GM18868 (cell line): ENCODE data around the gene MSANTD1.

ENCODE experiments used
- ATAC-seq: cut with Tn5 transposase; IDR thresholded peaks from one replicate; pipeline ENCODE4 v1.9.1; 2021; ENCODE audit warnings: mild to moderate bottlenecking, moderate library complexity; ENCODE audit not compliant: unreplicated experiment

MSANTD1 gene

DNA sequence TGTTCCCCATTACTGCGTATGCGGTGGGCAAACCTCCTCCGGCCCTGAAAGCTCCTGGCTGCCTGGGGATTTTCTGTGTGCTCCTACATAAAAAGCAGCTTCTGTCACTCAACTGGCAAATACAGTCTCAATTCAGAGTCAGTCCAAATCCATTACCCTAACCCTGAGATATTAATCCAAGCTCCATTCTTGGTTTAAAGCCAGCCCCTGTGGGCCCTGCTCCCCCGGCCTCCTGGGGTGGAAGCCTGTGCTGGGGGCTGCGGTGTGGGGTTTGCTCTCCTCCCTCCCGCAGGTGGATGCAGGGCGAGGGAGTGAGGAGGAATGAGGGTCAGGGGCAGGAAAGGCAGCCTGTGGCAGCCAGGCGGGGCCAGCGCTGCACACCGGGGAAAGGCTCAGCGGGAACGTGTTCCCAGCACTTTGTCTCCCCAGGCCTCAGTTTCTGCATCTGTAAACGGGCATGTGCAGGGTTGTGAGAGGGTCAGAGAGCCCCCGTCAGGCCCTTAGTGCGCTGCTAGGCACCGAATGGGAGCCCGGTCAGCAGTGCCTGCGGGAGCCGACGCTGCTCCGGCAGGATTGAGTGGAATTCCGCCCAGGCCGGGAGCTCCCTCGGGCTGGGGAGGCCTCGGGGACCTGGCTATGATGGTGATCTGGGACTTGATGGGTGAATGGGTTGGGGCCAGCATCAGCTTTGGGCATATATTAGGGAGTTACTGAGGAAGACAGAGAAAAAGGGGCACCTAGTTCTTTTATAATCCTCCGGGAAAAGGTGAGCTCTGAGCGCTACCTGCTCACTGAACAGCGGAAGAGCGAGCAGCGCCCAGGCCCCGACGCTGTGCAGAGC lies 37.6 kb downstream of the MSANTD1 start:
- ATAC-seq = peak; percentile 92

DNA sequence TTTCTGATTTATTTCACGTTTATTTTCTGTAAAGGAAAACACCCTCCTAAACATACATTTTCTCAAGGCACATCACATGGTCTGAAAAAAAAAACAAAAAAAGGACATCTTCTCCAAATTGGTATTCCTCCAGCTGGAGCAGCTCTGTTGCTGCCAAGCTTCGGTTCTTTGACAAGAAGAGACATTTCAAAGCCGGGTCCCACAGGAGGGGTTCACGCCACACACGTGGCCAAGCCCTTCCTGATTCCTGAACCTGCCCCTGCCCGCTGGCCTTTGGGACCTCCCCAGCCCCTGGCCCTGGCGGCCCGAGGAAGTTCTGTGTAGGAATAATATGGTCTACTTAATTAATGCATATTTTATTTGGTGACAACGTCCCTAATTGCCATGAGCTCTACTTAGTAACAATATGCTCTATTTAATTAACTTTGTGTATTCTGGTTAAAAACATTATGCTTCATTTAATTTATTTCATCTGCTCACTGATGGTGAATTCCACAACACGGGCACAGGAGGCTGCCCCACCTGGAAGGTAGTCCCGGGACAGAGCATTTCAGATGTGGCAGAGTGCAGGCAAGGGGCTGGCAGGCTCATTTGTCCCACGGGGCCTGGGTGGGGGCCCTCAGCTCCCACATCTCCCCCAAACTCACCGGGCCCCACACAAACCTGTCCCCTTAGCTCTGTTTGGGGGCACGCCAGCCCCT lies 38.5 kb downstream of the MSANTD1 start:
- ATAC-seq = no peak

DNA sequence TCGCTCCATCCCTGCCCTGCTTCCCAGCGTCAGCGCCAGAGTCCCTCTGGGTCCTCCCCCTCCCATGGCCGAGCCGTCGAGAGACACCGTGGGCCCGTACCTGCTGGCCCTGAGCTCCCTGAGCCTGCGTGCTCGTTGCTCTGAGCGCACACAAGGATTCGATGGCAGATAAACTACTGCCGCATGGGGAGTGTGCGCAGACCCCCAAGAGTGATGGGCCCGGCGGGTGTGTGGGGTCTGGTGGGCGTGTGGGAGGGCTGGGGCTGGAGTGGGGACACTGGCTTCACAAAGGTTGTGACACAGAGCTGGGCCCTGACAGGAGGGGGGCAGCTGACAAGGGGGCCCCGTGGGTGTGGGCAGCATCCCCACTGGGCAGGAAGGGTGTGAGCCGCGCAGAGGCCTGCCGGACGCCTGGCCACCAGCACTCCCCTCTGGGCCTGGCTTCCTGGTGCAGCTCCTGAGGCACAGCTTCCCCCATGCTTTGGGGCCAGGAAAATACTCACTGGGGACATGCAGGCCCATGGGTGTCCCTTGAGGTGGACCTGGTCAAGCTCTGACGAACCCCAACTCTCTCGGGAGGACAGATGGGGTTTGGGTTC lies 39.1 kb downstream of the MSANTD1 start:
- ATAC-seq = no peak

DNA sequence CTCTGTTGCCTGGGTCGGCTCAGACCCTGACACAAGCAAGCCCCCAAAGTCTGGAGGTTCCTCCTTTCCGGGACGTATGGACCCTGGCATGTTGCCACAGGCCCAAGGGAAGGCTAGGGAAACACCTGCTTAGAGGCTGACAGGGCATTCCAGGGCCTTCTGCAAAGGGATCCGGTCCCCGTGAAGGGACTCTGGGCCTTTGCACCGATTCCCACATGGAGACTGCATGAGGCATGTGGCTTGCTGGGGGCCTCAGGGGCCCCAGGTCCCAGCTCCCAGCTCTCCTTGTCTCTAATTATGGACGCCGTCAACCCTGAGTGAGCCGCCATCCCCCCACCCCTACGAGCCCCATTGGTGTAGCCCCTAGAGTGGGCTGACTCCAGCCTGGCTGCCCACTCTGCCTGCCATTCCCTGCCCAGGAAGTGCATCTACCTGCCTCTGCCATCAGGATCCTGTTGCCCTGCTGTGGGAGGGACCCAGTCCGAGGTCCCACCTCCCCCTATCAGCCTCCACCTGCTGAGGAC lies 39.7 kb downstream of the MSANTD1 start:
- no peak for ATAC-seq

DNA sequence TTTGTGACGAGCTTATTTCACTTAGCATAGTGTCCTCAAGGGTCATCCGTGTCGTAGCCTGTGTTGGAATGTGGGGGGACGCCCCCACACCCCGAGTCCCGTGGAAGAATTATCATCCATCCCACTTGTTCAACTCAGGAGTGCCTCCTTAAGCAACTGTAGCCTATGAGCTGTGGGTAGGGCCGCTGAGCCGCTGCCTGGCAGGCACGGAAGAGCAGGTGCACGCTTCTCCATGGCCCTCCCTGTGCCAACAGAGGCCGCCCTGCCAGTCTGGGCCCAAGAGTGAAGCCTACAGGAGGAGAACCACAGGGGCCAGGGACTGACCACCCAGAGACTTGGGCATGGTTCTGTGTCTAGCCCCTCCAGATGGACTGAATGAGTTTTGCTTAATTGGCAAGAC lies 41.5 kb downstream of the MSANTD1 start:
- ATAC-seq = no peak

DNA sequence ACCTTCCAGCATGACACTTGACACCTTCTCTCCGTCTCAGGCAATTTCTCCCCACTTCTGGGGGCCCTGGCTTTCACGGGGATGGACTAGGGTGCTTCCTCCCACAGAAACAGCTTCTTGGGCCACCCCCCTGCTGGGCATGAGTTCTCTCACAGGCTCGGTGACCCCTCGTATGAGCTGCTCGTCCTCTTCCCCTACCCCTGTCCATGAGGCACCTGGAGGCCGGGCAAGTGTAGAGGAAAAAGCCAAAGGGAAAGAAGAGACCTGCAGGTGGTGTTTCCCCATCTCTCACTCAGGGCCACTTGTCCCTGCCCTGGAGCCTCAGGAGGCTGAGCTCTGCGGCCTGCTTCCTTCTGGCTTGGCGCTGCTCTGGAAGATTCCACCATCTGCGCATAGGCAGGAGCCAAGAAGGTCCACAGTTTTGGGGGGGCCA lies 41.9 kb downstream of the MSANTD1 start:
- no peak for ATAC-seq

DNA sequence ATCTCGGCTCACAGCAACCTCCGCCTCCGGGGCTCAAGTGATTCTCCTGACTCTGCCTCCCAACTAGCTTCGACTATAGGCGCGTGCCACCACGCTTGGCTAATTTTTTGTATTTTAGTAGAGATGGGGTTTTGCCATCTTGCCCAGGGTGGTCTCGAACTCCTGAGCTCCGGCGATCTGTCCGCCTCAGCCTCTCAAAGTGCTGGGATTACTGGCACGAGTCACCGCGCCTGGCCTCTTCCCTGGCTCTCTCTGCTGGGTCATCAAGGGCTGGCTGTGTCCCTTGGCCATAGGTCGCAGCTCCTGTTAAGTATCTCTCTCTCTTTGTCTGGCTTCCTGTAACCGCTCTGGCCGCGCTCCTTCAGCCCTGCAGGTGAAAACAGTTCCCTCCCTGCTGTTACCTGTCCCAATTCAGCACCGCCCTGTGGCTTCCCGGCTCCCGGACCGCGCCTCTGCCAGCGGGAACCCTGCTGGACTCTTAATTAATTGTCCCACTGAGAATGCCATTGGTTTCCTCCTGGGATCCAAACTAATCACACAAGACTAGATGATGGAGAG lies 42.5 kb downstream of the MSANTD1 start:
- no peak for ATAC-seq

DNA sequence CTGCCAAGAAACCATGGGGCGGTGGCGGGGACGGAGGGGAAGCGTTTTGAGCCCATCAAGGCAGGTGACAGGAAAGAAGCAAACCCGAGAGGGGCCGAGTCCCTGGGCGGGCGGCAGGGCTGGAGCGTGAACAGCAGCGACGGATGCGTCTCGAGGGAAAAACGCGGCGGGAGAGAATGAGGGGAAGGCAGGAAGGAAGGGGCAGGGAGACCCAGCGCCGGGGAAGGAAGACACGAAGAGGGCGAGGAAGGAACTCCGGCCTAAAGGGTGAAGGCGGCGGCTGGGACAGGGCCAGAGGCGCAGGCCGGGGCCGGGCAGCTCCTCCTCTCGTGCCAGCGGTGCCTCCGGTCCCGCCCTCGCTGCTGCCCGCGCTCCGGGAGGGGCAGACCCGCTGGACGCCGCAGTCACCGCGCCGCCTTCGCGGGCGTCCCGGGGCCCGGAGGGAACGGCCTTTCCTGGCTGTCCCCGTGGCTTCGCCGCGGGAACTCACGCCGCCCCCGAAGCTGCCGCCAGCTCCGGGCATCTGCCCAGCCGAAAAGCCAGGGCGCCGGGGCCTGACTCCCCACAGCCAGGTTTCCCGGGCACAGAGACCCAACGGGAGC lies 43.1 kb downstream of the MSANTD1 start:
- no peak for ATAC-seq

DNA sequence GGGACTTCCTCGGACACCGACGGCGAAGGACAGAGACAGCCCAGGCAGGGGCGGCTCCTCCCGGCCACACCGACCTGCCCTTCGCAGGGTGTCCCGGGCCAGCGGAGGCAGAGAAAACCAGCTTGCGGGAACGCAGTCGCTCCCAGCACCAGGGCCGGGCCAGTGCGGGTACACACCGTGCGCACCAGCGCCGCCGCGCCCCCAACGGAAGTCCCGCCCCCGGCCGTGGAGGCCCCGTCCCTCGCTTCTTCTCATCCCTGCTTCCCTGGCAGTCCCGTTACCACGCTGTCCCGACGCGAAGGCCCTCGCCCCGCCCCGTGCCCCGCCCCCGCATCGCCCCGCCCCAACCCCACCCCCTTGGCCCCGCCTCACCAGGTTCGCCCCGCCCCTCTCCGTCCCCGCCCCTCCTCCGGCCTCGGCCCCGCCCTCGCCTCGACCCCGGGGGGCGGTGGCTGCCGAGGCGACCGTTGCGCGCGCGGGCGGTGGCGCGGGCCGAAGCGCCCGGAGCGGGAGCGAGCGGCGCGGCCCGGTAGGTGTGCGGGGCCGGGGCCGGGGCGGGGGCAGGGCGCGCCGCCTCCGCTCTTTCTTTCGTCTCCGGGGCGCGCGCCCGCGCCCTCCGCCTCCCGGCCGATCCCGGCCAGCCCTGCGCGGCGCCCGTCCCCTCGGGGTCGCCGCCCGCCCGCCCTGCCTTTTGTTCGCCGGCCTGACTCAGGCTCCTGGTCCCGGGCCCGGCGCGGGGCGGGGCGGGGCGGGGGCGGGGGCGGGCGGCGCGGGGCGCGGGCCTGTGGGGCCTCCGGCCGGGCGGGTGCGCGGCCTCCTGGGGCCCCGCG lies 43.8 kb downstream of the MSANTD1 start, which contains the start of gene RGS12:
TSS of gene RGS12 (plus strand) at position 451 of the 830 bp plus-strand sequence. CDS start 23,150 bp downstream, outside the sequence.
- ATAC-seq = peak; percentile 80

DNA sequence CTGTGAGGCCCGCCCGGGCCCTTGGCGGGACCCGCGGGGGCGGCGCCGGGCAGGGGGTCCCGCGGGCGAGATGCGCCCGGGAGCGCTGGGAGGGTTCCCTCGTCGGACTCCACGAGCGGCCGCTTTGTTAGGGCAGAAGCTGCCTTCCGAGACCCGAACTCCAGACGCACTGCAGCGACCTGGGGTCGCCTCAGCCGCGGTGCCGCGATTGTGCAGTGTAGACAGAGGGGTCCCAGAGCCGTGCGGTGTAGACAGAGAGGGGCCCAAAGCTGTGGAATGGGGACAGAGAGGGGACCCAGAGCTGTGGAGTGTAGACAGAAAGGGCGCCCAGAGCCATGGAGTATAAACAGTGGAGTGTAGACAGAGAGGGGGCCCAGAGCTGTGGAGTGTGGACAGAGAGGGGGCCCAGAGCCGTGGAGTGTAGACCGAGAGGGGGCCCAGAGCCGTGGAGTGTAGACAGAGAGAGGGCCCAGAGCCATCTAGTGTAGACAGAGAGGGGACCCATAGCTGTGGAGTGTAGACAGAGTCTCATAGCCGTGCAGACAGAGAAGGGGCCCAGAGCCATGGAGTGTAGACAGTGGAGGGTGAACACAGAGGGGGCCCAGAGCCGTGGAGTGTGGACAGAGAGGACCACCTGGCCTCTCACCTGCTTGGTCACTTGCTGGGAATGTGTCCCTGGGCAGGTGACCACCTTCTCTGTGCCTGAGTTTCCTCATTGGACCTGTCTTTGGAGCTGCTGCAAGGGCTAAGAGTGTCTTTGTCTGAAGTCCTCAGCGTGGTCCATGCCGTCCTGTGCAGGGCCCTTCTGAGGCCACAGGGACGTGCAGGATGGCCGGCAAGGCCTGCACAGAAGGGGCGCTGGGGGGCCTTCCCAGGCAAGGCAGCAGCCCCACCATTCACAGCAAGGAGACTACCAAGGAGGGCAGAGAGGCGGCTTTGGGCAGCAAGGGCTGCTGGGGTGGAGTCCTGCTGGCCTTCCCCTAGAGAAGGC lies 44.7 kb downstream of the MSANTD1 start:
- no peak for ATAC-seq

DNA sequence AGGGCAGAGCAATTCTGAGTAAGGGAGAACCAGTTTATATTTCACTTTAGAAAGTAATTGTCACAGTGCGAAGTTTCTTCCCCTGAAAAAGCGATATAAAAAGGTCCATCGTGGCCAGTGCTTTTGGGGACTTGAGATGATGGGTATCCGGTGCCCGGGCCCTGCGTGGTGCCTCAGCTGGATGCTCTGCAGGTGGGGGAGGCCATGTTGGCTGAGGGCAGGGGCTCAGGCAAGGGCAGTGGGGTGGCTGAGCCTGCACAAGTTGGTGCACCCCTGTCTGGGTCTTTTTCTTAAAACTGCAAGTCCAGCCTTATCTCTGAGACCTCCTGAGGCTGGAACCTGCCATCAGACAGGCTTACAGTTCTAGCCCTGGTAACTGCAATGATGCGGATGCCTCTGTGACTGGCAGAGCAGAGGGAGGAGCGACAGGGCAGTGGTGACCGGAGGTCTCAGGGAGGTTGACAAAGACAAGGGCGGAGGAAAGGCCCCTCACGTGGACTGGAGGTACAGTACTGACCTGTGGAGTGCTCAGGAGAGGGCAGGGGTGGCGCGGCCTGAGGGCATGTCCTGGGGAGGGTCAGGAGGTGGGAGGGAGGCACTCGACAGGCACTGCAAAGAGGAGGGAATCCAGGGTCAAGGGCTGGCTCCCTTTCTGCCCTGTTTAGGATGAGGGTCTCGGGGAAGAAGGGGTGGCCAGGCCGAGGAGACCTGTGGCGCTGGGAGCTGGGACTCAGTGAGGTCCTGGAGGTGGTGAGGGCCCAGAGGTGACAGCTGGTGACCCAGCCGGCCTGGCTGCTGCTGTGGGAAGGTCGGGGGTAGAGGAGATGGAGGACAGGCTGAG lies 45.7 kb downstream of the MSANTD1 start:
- no peak for ATAC-seq

DNA sequence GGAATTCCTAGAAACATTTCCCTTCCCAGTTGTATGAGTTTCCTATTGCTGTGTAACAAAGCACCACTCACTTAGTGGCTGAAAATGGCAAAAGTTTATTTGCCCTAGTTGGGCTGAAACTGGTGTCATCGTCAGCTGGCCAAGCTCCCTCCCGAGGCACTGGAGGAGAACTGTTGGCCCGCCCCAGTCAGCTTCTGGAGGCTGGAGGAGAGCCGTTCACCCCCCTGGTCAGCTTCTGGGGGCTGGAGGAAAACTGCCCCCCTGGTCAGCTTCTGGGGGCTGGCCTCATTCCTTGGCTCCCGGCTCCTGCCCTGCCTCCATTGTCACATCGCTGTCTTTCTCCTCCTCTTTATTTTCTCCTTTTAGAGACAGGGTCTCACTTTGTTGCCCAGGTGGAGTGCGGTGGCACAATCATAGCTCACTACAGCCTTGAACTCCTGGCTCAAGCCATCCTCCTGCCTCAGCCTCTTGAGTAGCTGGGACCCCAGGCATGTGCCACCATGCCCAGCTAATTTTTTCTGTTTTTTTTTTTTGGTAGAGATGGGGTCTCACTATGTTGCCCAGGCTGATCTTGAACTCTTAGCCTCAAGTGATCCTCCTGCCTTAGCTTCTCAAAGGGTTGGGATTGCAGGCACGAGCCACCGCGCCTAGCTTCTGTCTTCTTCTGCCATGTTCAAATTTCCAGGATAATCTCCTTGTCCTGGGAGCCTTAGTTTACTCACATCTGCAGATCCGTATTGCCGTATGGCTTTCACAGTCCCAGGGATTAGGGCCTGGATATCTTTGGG lies 47.1 kb downstream of the MSANTD1 start:
- no peak for ATAC-seq

DNA sequence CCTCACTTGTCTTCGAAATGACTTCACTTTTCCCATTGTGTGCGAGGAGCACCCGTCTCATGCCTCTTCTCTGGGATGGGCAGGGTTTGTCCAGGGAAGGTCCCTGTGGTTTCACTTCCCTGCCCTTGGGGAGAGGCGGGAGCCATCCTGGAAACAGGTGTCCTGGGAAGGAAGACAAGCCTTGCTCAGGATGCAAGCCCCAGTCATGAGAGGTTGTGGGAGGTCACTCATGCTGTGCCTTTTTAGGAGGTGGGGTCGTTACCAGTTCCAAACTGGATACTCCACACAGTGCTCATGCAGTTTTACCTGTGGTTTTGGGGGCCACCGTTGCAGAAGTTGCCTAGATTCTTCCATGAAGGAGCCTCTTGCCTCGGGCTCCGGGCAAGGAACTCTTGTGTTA lies 47.7 kb downstream of the MSANTD1 start:
- no peak for ATAC-seq

DNA sequence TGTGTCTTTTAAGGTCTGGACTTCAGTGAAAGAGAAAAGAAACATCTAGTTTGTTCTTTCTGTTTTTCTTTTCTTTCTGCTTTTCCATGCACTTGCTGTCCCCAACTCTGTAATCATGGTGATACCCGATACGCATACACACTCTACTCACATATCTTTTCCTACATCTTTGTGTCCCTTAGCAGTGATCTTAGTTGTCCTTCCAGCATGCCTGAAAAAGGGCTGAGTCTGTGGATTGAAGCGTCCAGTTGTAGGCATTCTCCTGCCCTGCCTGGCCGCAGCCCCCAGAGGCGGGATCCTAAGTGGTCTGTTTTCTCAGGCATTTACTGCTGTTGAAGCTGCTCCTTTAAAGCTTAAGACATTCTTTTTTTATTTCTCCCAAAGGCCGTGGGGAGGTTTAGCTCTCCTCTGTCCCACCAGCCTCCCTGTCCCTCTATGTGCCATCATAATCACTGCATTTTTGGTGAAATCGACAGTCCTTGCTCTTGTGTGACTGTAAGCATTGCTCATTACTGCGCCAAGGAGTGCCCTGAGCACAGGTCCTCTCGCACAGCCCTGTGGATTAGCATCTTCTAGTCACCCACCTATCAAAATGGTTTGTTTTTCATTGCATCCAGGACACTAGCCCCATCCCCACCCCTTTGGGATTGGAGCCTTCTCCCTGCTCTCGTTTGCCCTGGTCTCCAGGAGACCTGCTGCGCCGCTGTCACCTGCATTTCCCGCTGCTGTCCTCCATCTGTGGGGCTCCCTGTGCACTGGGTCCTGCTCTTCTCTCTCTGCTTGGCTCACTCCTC lies 48.3 kb downstream of the MSANTD1 start:
- no peak for ATAC-seq

DNA sequence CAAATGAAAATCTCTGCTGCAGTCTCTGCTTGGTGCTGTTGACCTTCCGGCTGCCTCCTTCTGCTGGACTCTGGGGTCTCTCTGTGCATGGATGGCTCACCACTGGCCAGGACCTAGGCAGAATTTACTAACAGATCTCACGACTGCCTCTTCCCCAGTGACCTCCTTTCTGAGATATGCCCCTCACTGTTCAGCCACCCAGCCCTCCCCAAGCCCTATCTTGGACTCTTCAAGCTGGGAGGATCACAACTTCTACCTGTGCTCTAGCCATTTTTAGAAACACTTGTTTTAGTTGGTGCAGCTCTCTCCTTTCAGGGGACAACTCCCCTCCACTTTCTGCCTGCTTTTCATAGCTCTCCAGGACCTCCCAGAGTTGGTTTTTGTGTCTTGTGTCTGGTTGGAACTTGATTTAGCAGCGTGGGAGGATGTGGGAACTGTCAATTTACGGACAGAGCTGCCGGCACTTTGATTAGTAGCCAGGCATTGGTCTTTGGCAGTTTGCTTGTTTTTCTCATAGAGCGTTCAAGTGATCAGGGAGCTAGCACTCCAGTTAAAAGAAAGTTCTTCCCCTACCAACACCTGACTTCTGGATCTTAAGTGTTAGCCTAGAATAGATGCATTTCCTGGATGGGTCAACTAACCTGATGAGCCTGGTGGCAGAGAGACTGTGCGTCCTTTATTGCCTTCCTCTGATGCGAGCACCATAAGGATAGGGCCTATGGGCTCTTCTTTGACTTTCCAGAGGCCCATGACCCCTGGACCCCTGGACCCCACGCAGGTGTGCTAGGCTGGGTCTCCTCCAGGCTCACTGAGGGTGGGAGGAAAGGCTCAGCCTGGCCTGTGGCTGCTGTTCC lies 50.4 kb downstream of the MSANTD1 start:
- ATAC-seq = no peak
